Stimulated activated CD4-positive, alpha-beta T cell treated with anti-CD3 and anti-CD28 coated beads, TNF-alpha, amount 100 ng/mL, for 48 hours (primary cell): ENCODE data around the gene PRPF4.
"Not testable (repeated sequence)": the region's sequence is repeated elsewhere in the genome, so short reads cannot be mapped to it uniquely, and the experiment has no call there.

Experiments used
- DNase-seq, 3 donors: peaks; one replicate each; pipeline ENCODE4 v3.0.0-alpha.2; 2020; ENCODE audit warnings: low read depth in 3 of 3

Gene PRPF4

DNA sequence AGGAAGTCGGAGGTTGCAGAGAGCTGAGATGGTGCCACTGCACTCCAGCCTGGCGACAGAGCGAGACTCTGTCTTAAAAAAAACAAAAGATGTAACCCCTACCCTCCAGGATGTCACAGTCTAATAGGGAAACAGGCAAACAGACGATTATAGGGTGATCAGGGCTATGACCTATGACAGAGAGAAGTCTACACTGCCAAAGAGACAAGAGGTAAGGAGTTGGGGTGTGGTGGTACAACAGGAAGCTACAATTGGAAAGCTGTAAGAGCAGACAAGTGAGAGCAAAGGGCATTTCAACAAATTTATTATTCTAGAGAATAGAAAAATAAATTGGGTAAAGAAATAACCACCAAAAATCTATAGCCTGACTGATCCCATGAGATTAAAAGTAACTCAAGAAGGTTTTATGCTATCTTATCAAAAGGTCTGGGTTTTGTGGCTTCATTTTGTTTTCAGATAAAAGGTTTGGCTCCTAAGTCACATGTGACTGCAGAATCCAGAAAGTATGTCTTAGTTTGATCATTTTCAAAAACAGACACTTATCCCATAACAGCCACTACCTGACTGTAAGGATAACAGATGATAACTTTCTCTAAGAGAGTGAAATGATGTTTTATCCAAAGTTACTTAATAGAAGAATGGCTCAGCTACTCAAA, 7.4 kb upstream of the PRPF4 start:
- DNase-seq: no peak

DNA sequence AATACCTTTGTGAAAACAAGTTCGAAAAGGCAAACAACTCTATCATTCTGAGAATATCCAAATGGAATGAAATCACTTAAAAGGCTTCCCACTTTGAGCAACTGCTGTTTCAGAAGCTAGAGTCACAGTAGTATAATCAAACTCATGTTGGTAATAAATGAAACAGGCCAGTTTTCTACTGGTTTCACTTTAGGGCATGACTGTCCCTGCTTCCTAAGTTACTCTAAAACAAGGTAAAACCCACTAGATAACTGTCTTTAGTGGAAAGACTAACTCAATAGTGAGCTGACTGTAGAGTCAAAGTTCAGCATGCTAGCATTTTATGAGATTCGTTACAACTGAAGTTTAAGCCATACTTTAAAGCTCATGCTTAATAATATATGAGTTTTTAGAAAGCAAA, 6.1 kb upstream of the PRPF4 start:
- no peak for DNase-seq

- DNase-seq: no peak
These were observed 5.6 kb upstream of the PRPF4 start for GRCh38 chr9:113269871-113270270.

GRCh38 chr9:113274474-113275156, 843 bp upstream of the PRPF4 start:
- peak in 1 of 3 donors; percentile 33 for DNase-seq

GRCh38 chr9:113278840-113279239, 3.4 kb downstream of the PRPF4 start:
- DNase-seq: no peak

GRCh38 chr9:113281356-113281755, 5.9 kb downstream of the PRPF4 start:
- DNase-seq: no peak

GRCh38 chr9:113289091-113289490, 13.6 kb downstream of the PRPF4 start:
- no peak for DNase-seq

DNA sequence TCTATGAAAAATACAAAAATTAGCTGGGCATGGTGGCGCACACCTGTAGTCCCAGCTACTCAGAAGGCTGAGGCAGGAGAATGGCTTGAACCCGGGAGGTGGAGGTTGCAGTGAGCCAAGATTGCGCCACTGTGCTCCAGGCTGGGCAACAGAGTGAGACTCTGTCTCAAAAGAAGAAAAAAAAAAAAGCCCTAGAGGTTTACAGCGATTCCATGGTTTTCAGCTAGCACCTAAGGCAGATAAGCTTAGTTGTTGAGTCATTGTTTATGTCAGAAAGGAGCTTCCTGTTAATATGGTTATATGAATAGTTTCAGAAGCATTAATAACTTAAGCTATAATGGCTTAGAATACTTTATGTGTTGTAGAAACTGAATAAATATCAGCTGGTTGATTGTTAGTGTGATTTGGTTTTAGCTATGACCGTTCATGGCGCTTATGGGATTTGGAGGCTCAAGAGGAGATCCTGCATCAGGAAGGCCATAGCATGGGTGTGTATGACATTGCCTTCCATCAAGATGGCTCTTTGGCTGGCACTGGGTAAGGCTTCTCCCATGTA, 14.7 kb downstream of the PRPF4 start:
- no peak for DNase-seq

DNA sequence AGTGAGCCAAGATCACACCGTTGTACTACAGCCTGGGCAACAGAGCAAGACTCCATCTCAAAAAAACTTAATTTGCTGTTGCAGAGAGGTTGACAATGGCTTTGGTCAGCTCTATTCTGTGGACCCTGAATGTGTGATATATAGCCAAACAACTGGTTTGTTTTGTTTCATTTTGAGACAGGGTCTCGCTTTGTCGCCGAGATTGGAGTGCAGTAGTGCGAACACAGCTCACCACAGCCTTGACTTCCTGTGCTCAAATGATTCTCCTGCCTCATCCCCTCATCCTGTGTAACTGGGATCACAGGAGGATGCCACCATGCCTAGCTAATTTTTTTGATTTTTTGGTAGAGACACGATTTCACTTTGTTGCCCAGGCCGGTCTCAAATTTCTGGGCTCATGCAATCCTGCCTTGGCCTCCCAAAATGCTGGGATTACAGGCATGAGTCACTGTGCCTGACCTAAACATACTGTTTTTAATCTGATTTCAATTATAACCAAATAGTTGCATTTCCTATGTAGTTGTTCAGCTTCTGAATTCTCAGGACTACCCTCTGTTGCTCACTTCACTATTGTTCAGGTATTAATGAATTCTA, 17.9 kb downstream of the PRPF4 start:
- no peak for DNase-seq

DNA sequence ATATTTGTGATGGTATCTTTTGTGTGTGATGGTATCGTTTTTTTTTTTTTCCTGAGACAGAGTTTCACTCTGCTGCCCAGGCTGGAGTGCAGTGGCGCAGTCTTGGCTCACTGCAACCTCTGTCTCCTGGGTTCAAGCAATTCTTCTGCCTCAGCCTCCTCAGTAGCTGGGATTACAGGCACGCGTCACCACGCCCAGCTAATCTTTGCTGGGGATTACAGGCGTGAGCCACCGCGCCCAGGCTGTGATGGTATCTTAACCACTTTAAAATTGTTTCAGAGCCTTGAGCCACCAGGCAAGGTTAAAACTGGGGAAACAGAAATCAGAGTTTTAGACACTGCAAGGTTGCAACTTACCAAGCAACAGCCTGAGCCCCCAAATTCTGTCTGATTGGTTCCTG, 20.8 kb downstream of the PRPF4 start:
- DNase-seq: not testable (repeated sequence)

GRCh38 chr9:113296796-113297558, 21.5 kb downstream of the PRPF4 start:
- DNase-seq: no peak

- no peak for DNase-seq
These were observed 22.9 kb downstream of the PRPF4 start for GRCh38 chr9:113298311-113298710.

DNA sequence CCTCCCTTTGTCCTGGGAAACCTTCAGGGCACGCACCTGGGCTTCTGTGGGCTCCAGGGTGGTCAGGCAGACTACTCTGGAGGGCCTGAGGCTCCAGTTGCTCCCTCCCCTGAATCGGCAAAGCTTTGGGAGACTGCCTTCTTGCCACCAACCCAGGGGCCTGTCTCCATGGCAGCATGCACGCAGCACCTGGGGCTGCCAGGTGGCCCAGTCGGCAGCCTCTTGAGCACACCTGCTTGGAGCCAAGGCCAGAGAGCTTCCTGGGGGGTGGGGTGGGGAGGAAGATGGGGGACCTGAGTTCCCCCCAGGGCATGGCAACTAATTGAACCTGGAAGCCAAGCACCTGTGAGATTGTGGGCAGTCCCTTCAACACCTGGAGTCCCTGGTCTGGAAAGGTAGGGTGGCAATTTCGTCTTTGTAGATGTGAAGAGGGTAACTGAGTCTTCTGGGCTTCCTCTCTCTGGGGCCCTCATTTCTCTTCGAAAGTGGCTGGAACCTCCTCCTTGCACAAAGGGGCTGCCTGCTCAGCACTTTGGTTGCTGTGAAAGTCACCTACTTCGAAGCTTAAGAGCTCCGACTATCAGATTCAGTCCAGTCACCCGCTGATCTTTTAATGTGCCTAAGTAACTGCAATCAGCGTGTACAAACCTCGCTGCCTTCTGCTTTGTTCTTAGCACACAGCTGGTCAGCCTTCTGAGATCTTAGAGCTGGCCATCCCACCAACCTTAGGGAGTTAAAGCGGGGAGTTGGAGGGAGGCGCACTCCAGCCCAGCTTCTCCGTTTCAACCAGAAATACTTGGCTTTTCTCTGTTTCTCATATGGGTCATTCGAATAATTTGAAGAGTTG, 23.7 kb downstream of the PRPF4 start:
- no peak for DNase-seq

DNA sequence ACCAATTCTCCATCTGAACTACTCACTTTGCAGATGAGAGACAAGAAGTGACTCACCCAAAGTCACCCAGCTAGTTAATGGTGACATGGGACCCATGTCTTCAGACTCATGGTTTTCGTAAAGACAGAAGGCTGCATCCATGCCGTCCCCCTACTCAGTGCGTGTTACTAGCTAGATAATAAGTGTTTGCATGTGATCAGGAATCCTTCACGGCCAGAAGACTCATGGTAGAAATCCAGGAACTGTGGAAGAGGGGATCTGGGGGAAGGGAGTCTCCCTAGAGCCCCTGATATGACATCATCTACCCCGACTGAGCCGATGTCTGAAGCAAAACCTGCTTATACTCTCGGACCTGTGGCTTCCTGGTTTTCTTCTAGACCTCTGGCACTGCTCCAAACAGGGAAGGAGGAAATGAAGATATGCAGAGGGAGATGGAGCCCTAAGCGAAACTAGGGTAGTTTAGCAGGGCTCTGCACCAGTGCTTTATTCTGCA, 24.4 kb downstream of the PRPF4 start:
- DNase-seq: no peak

DNA sequence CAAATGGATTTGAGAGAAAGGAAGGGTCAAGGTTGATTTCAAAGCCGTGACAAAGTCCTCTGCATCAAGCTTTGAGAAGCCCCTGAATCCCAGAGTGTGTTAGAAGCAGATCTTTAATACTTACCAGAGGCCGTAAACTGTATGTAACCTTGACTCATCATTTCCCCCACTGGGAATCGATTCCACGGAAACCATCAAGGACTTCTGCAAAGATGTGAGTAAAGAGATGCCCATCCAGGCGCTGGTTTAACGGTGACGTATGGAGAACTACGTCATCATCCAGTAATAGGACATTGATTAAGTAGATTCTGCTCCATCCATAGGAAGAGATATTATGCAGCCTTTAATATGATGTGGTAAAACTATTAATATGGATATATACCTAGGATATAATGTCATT, 26.1 kb downstream of the PRPF4 start:
- DNase-seq: no peak

DNA sequence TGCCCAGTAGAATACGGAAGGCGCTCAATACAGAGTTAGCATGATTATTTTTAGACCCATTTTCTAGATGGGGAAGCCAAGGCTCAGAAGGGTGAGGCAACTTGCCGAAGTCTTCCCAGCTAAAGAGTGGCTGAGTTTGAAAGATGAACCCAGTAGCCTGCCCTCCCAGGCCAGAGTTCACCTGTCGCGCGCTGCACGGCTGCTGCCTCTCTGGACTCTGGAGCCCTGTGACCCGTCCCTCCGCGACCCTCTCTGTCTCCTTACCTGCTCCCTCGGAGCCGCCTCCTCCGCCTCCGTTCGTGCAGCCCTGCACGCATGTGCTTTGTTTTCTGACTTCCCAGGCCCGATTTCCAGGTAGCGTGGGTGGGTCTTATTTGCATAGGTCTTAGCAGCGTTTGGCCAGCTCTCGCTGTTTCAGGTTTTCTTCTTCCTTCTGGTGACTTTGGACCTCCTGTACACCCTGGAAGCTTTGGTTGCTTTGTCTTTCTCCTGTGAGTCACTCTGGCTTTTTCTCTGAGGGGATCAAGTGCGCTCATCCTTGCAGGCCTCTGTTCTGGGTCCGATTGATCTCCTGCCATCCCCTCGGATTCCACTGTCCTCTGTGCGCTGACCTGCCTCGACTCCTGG, 27.4 kb downstream of the PRPF4 start, which contains the start of gene RNF183:
Gene RNF183 (minus strand): TSS at position 585 of the 627 bp plus-strand sequence. CDS start 5,192 bp downstream, outside the sequence.
- DNase-seq: no peak

- DNase-seq: no peak
These were observed 31.1 kb downstream of the PRPF4 start for GRCh38 chr9:113306566-113306965.

DNA sequence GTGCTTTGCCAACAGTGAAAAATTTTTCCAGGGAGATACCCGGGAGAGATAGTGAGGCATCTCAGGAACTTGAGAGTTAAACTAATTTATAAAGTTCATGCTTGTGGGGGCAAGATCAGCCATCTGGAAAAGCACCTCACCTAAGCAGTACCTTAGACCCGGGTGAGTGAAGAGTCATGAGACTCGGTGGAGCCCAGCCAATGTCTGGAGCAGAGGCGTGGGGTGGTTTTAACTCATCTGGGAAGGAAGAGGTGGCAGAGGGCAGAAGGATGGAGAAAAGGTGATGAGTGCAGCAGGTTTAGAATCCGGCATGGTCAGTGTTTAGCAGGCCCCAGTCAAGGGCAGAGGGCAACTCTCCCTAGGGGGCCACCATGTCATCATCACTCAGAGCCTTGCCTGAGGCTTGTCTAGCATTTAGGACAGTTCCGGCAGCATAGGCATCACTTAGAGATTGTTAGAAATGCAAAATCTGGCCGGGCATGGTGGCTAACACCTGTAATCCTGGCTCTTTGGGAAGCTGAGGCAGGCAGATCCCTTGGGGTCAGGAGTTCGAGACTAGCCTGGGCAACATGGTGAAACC, 32.0 kb downstream of the PRPF4 start:
- no peak for DNase-seq

DNA sequence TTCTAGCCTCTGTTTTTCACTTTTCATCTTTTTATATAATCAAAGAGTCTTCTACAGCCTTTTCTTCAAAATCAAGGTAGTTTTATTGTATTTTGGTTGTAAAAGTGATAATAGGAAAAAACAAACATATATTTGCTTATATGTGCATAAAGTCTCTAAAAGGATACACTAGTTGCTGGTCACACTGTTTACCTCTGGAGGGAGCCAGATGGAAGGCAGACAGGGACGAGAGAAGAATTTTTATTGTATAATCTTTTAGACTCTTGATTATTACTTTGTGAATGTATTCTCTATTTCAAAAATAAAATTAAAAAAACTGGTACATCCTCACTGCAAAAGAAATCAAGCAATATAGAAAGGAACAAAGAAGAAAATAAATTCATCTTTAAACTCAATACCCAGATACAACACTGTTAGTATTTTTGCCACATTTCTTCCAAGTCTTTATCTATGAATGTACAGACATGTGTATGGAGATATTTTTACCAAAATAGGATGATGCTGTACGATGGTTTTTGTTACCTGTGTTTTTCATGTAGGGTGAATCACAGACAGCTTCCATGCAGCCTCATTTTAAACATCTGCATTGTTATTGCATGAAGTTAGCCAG, 33.9 kb downstream of the PRPF4 start:
- DNase-seq: no peak

DNA sequence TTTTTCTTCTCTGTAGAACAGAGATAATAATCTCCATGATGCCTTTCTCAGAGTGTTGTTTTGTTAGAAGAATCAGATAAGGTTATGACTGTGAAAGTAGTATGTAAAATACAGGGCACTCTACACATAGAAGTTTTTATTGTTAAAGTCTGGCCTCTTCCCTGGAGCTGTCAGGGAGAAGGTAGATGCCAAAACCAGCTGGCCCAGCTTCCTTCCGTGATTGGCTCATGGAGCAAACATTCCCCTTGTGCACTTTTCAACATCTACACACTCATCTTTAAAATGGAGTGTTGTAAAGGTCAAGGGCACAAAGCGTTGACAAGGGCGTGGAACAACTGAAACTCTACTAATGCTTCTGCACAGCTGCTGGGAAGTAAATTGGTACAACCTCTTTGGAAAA, 35.1 kb downstream of the PRPF4 start:
- DNase-seq: no peak
